Esophagus muscularis mucosa (tissue), 3 donors: Measurements from ENCODE around the gene OR2AE1.

ENCODE experiments used
- POLR2A ChIP-seq: fragments of 450-650 bp; IDR thresholded peaks from one replicate; pipeline ENCODE4 v1.6.1; 2017; ENCODE audit warnings: antibody characterized with exemption, moderate library complexity, mild to moderate bottlenecking, low read depth
- TF ChIP-seq, protein P1 (sequence below), 3 experiments: fragments of 200-600 bp in 2 of 3; fragments of 450-650 bp in 1 of 3; sonication (generic) in 2 of 3; IDR thresholded peaks; one replicate each; pipeline ENCODE4 v1.5.1; 2017 to 2019; ENCODE audit warnings: antibody characterized with exemption in 3 of 3, mild to moderate bottlenecking in 2 of 3, moderate library complexity in 1 of 3

GRCh38 chr7:99843808-99844207 lies 33.0 kb downstream of the OR2AE1 start:
- TF ChIP-seq, protein P1, sequence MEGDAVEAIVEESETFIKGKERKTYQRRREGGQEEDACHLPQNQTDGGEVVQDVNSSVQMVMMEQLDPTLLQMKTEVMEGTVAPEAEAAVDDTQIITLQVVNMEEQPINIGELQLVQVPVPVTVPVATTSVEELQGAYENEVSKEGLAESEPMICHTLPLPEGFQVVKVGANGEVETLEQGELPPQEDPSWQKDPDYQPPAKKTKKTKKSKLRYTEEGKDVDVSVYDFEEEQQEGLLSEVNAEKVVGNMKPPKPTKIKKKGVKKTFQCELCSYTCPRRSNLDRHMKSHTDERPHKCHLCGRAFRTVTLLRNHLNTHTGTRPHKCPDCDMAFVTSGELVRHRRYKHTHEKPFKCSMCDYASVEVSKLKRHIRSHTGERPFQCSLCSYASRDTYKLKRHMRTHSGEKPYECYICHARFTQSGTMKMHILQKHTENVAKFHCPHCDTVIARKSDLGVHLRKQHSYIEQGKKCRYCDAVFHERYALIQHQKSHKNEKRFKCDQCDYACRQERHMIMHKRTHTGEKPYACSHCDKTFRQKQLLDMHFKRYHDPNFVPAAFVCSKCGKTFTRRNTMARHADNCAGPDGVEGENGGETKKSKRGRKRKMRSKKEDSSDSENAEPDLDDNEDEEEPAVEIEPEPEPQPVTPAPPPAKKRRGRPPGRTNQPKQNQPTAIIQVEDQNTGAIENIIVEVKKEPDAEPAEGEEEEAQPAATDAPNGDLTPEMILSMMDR (IDR thresholded peaks at IDR 0.05), result no peak
- no peak for TF ChIP-seq POLR2A
